Testis (tissue), 2 donors: ENCODE results near the gene COL4A3.

ENCODE experiments used
- POLR2A ChIP-seq: fragments of 450-650 bp; IDR thresholded peaks from one replicate; pipeline ENCODE4 v1.6.1; 2017; ENCODE audit warnings: antibody characterized with exemption, mild to moderate bottlenecking, moderate library complexity
- TF ChIP-seq, protein P1 (sequence below), 3 experiments: fragments of 450-650 bp in 2 of 3; fragments of 200-600 bp in 1 of 3; sonication (generic) in 1 of 3; IDR thresholded peaks; one replicate each; pipeline ENCODE4 v1.5.1; 2016 to 2019; ENCODE audit warnings: antibody characterized with exemption in 3 of 3, mild to moderate bottlenecking in 2 of 3, moderate library complexity in 1 of 3

GRCh38 chr2:227192491-227192890, 28.1 kb downstream of the COL4A3 start:
- TF ChIP-seq, protein P1, sequence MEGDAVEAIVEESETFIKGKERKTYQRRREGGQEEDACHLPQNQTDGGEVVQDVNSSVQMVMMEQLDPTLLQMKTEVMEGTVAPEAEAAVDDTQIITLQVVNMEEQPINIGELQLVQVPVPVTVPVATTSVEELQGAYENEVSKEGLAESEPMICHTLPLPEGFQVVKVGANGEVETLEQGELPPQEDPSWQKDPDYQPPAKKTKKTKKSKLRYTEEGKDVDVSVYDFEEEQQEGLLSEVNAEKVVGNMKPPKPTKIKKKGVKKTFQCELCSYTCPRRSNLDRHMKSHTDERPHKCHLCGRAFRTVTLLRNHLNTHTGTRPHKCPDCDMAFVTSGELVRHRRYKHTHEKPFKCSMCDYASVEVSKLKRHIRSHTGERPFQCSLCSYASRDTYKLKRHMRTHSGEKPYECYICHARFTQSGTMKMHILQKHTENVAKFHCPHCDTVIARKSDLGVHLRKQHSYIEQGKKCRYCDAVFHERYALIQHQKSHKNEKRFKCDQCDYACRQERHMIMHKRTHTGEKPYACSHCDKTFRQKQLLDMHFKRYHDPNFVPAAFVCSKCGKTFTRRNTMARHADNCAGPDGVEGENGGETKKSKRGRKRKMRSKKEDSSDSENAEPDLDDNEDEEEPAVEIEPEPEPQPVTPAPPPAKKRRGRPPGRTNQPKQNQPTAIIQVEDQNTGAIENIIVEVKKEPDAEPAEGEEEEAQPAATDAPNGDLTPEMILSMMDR (IDR thresholded peaks at IDR 0.05): no peak
- TF ChIP-seq POLR2A: no peak
